GM23248 (cell line): Measurements from ENCODE around the gene HOXA3.

Experiments
- EZH2 ChIP-seq: fragments of 200-600 bp; sonication (generic); IDR thresholded peaks from 2 replicates; pipeline ENCODE4 v1.6.1; 2018; ENCODE audit warnings: antibody characterized with exemption, mild to moderate bottlenecking; ENCODE audit not compliant: insufficient read depth, poor library complexity, severe bottlenecking
- EZH2phosphoT487 ChIP-seq: fragments of 200-600 bp; sonication (generic); IDR thresholded peaks from 2 replicates; pipeline ENCODE4 v1.6.1; 2018; ENCODE audit warnings: antibody characterized with exemption, moderate library complexity, mild to moderate bottlenecking, low read depth; ENCODE audit not compliant: insufficient read depth

GRCh38 chr7:27152816-27153442 lies 546 bp upstream of the HOXA3 start:
- TF ChIP-seq EZH2phosphoT487, result no peak
- no peak for TF ChIP-seq EZH2
